Colonic mucosa (tissue), 4 donors: ENCODE measurements around the gene ZMYM4. TPM values are rescaled to one million over a fixed set of nuclear protein-coding genes. Genes with fewer than 3 reads are reported as not detected.

ENCODE experiments used
- DNase-seq: peaks from one replicate; pipeline ENCODE4 v3.0.0-alpha.2; 2020
- H3K27ac ChIP-seq: fragments of 200-600 bp; one replicate; pipeline ENCODE4 v1.8.0; 2021
- H3K27me3 ChIP-seq: fragments of 200-600 bp; one replicate; pipeline ENCODE4 v1.8.0; 2021
- H3K36me3 ChIP-seq: fragments of 200-600 bp; one replicate; pipeline ENCODE4 v1.8.0; 2021
- H3K4me1 ChIP-seq: fragments of 200-600 bp; one replicate; pipeline ENCODE4 v1.8.0; 2021; ENCODE audit warnings: mild to moderate bottlenecking
- H3K4me3 ChIP-seq: fragments of 200-600 bp; one replicate; pipeline ENCODE4 v1.8.0; 2021
- H3K9ac ChIP-seq, 2 donors: one replicate each; pipeline ENCODE4 v1.7.0; 2013; ENCODE audit warnings: control low read depth in 2 of 2, low read depth in 2 of 2, low read length in 2 of 2
- H3K9me3 ChIP-seq: fragments of 200-600 bp; one replicate; pipeline ENCODE4 v1.8.0; 2021
- intact Hi-C: fragments of 100-400 bp; cut with DNase I; formaldehyde crosslinking; loops from one replicate; pipeline ENCODE4 v1.14.1; 2022
- total RNA-seq, 2 donors: library from RNA; stranded (reverse); fragmentation: NEBNext Ultra II Directional in 1 of 2; extraction: Animal tissue kit (Norgen Biotek cat#: 25700) in 1 of 2; gene quantifications; one replicate each; pipeline ENCODE4 v1.2.1, GENCODE V29; 2021
- TF ChIP-seq, protein P1 (sequence below): fragments of 200-600 bp; IDR thresholded peaks from one replicate; pipeline ENCODE4 v1.8.0; 2022; ENCODE audit warnings: antibody characterized with exemption, mild to moderate bottlenecking
- donor health status: healthy.
- donor health status: DM: no; HTN: no; CAD: no.
- donor health status: DM: no; HTN: no; CAD: no.

The ZMYM4 gene
- total RNA-seq, 2 donors from 2014 or later = 25.9 to 31.8 TPM

DNA sequence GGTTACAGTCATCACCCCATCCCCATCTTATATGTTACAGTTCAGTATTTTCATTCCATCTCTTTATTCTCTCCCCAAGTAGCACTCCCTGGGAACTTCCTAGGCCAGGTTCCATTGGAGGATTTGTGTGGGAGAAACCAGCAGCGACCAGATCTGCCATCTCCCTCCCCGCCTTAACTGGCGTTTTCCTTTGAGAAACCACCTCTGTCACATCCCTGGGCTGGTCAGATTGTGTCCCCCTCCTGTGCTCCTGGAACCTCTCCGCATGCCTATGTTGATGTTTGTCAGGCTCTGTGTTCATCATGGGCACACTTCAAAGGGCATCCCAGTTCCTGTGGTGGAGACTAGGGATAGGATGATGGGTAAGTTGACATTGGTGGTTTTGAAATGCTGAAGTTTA is 162.3 kb downstream of the ZMYM4 start:
- Histone ChIP-seq H3K4me1 (no peaks in the 10 kb centered on the region), H3K4me3 (no peak overlapping the region), H3K27me3 (no peaks in the 10 kb centered on the region), H3K9me3 (no peaks in the 10 kb centered on the region), H3K36me3 (peaks cover 11% of the 10 kb centered on the region), H3K27ac (no peak overlapping the region), H3K9ac (no peak overlapping the region)
- TF ChIP-seq, protein P1, sequence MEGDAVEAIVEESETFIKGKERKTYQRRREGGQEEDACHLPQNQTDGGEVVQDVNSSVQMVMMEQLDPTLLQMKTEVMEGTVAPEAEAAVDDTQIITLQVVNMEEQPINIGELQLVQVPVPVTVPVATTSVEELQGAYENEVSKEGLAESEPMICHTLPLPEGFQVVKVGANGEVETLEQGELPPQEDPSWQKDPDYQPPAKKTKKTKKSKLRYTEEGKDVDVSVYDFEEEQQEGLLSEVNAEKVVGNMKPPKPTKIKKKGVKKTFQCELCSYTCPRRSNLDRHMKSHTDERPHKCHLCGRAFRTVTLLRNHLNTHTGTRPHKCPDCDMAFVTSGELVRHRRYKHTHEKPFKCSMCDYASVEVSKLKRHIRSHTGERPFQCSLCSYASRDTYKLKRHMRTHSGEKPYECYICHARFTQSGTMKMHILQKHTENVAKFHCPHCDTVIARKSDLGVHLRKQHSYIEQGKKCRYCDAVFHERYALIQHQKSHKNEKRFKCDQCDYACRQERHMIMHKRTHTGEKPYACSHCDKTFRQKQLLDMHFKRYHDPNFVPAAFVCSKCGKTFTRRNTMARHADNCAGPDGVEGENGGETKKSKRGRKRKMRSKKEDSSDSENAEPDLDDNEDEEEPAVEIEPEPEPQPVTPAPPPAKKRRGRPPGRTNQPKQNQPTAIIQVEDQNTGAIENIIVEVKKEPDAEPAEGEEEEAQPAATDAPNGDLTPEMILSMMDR = no peak
- DNase-seq = no peak
- intact Hi-C loops = no loop called here

DNA sequence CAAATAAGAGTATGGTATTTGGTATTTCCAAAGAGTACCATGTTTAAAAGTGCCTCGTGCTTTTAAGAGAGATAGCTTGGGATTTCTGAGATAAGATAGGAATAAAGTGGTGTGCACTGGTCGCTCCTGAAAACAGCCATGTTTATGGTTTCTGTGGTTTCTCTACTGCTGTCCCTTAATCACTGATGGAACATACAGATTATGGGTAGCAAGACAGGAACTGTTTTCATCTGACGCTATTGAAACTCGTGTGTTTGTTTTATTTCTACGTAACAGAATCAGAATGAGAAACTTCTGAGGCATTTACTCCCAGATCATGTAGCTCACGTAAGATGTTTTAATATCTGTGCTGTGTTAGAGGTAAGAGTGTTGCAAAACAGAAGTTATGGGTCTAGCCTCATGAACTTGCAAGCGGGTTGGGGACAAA is 162.7 kb downstream of the ZMYM4 start:
- Histone ChIP-seq H3K4me1 (no peaks in the 10 kb centered on the region), H3K27me3 (no peaks in the 10 kb centered on the region), H3K27ac (no peak overlapping the region), H3K36me3 (peaks cover 12% of the 10 kb centered on the region), H3K4me3 (no peak overlapping the region), H3K9me3 (no peaks in the 10 kb centered on the region), H3K9ac (no peak overlapping the region)
- TF ChIP-seq, protein P1 = no peak
- intact Hi-C loops = no loop called here
- no peak for DNase-seq

DNA sequence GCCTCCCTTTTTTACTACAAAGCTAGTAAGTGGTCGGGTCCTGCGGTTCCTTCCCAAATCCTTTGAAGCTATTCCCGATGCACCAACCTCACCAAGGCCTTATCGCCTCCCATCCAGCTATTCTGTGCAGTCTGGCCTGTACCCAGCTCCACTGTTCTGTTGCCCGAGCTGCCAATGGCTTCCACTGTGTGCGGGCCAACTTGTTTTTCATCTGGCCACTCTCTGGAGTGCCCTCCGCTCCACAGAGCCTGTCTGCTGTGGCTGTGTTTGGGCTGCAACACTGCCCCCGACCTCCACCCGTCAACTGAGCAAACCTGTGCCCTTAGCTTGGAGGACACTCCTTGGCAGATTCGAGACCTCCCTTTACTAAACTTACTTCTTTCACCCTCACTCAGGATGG is 163.7 kb downstream of the ZMYM4 start:
- no peak for DNase-seq
- Histone ChIP-seq H3K27me3 (no peaks in the 10 kb centered on the region), H3K36me3 (peaks cover 15% of the 10 kb centered on the region), H3K27ac (no peak overlapping the region), H3K4me1 (no peaks in the 10 kb centered on the region), H3K9me3 (no peaks in the 10 kb centered on the region), H3K4me3 (no peak overlapping the region), H3K9ac (no peak overlapping the region)
- TF ChIP-seq, protein P1 = no peak
- intact Hi-C loops = no loop called here

DNA sequence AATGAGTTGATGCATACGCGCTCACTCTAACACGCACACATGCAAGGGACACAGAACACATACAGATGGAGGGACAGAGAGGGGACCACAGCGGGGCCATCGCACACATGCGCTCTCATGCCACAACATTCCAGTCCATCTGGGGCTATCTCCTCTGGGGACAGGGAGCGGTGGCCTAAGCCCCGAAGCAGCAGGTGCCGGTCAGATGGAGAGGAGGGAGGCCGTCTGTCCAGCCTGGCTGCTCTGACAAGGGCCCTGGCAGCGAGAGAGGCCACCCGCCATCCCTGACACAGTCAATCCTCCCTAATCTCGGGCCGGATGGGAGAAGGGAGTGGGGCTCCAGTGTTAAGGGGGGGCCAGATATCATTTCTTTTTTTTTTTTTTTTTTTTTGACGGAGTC is 165.2 kb downstream of the ZMYM4 start:
- Histone ChIP-seq H3K36me3 (peaks cover 15% of the 10 kb centered on the region), H3K27ac (no peak overlapping the region), H3K9ac (no peak overlapping the region), H3K4me3 (no peak overlapping the region), H3K27me3 (no peaks in the 10 kb centered on the region), H3K9me3 (no peaks in the 10 kb centered on the region), H3K4me1 (no peaks in the 10 kb centered on the region)
- no peak for DNase-seq
- intact Hi-C loops = no loop called here
- TF ChIP-seq, protein P1 = no peak

DNA sequence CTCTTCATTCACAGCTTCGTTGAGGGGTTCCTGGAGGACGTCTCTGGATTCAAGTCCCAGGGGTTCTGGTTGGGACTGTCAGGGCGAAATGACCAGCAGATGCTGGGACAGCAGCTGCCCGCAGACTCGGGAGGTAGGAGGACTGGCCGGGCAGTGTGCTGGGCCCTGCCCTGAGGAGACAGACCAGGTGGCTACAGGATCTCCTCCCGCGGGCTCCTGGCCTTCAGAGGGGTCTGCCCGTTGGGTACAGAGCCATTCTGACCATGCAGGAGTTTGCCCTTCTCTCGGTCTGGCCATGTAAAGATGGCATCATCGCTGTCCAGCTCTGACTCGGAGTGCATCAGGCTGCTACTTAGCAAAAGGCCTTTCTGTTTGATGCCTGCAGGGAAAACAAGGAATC is 166.2 kb downstream of the ZMYM4 start:
- H3K27me3 ChIP-seq = no peaks in the 10 kb centered on the region
- H3K9me3 ChIP-seq = no peaks in the 10 kb centered on the region
- no peak overlapping the region for H3K9ac ChIP-seq
- TF ChIP-seq, protein P1 = no peak
- DNase-seq = no peak
- peaks cover 15% of the 10 kb centered on the region for H3K36me3 ChIP-seq
- H3K27ac ChIP-seq = no peak overlapping the region
- H3K4me1 ChIP-seq = no peaks in the 10 kb centered on the region
- intact Hi-C loops = no loop called here
- no peak overlapping the region for H3K4me3 ChIP-seq

DNA sequence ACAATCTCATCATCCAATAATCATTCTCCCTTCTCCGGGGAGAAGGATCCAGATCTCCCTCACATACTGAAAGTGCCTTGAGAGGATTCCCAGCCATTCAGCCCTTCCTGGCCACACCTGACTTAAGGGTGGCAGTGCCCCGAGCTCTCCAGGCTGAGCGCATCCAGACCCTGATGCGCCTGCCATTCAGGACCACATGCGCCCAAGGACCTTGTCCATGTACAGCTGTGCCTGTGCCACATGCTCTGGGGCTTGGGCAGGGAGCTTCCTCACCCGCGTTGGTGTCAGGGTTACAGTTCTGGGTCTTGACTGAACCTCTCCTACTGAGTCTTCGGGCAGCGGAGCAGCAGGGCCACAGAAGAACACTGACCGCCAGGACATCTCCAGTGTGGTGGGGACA is 167.6 kb downstream of the ZMYM4 start:
- peaks cover 20% of the 10 kb centered on the region for H3K36me3 ChIP-seq

More for the DNA sequence above, 167.6 kb downstream of the ZMYM4 start:
- no peak for DNase-seq
- TF ChIP-seq, protein P1 = no peak
- H3K27me3 ChIP-seq = no peaks in the 10 kb centered on the region
- H3K9me3 ChIP-seq = no peaks in the 10 kb centered on the region
- intact Hi-C loops = no loop called here
- H3K9ac ChIP-seq = no peak overlapping the region
- H3K4me1 ChIP-seq = no peaks in the 10 kb centered on the region
- no peak overlapping the region for H3K27ac ChIP-seq
- no peak overlapping the region for H3K4me3 ChIP-seq
